Stimulated activated CD4-positive, alpha-beta T cell treated with anti-CD3 and anti-CD28 coated beads, TNF-alpha, amount 100 ng/mL, for 4 hours (primary cell): ENCODE results near the gene IFITM2.
A peak's percentile ranks its signal among the peaks of the same experiment; 100 is the strongest.
"Not testable (repeated sequence)": the region's sequence is repeated elsewhere in the genome, so short reads cannot be mapped to it uniquely, and the experiment has no call there.

ENCODE experiments used
- DNase-seq, 3 experiments: peaks; one replicate each; pipeline ENCODE4 v3.0.0-alpha.2; 2020; ENCODE audit warnings: low read depth in 3 of 3

The IFITM2 gene

DNA sequence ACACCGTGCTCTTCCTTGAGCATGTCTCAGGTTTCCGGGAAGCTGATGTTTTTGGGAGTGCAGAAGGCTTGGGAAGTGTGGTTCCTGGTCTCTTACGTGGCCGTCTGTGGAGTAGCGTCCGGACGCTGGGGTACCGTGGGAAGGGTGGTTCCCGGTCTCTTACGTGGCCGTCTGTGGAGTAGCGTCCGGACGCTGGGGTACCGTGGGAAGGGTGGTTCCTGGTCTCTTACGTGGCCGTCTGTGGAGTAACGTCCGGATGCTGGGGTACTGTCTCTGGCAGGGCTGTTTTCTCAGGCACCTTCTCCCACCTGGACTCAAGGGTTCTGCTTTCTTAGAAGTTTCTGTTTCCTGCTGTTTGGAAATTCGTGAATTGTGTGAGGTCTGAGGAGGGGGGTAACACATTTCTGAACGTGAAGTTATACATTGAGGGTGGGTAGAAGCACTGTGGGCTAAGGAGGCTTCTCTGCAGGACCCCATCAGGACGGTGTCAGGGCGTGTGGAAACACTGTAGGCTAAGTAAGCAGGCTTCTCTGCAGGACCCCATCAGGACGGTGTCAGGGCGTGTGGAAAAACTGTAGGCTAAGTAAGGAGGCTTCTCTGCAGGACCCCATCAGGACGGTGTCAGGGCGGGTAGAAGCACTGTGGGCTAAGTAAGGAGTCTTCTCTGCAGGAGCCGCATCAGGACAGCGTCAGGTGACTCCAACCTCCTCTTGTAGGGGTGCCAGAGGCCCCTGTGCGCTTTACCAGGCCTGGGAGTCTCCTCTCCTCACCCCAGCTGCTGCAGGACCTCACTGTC lies 18.4 kb downstream of the IFITM2 start:
- no peak for DNase-seq

DNA sequence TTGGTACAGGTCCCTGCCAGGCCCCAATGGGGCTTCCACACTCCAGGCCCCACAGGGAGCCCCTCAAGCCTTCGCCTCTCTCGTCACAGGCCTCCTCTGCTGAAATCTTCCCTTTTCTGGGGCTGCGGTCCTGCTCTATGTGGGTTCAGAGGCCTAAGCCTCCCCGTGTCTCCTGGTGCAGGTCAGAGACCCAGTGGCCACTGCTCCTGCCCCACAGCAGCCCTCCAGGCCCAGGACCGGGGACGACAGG lies 18.9 kb downstream of the IFITM2 start:
- DNase-seq = no peak

DNA sequence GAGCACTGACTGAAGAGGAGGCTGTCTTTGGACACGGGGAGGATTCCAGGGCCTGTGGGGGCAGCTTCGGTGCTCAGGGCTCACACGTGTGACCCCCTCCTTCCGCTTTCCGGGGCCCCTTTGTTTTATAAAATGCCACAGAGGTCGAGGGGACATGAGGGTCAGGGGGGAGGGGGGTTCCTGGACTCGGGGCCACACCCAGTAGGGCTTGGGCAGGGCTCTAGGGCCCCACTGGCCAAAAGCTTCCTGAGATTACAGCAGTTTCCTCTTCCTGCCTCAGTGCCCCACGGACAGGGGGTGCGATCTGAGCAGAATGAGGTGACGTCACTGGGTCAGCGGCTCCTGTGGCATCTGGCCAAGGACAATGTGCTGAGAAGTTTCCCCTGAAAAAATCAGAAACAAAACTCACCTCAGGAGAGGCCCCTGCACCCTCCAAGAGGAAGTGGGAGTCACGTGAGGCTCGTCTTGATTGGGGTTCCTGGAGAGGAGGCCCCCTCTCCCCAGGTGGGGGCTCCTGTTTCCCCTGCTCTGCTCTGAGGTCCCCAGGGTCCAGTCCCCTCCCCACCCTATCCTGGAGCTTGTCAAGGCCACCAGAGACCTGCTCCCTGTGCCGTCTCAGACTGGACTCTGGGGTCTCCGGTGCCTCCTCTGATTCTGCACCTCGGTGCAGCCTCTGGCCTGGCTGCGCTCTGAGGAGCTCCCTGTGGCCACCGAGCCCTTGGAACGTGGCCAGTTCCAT lies 19.4 kb downstream of the IFITM2 start:
- peak in 1 of 3 experiments; percentile 33 for DNase-seq

DNA sequence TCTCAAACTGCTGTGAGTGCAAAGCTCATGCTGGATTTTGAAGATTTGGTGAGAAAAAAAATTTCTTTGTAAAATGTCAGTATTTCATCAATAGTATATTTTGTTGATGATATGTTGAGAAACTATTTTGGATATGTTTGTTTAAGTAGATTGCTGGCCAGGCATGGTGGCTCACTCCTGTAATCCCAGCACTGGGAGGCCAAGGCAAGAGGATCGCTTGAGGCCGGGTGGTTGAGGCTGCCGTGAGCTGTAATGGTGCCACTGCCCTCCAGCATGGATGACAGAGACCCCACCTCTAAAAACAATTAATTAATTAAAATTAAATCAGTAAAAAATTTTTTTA lies 19.9 kb downstream of the IFITM2 start:
- DNase-seq = no peak

DNA sequence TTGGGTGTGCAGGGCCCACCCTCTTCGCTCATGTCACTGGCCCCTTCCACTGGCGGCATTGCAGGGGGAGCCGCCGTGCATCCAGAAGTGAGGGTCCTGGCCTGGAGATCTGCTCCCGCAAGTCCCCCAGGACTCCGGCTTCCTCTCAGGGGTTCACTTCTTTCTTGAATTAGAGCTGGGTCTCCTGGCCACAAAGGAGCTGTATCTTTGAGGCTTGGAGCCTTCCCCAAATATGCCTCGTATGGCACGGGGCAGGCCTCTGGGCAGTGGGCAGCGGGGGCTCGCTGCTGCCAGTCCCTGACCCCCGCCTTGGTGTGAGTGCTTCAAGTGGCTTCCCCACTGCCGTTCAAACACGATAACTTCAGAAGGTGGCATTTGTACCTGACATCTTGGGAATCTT lies 20.4 kb downstream of the IFITM2 start:
- no peak for DNase-seq

DNA sequence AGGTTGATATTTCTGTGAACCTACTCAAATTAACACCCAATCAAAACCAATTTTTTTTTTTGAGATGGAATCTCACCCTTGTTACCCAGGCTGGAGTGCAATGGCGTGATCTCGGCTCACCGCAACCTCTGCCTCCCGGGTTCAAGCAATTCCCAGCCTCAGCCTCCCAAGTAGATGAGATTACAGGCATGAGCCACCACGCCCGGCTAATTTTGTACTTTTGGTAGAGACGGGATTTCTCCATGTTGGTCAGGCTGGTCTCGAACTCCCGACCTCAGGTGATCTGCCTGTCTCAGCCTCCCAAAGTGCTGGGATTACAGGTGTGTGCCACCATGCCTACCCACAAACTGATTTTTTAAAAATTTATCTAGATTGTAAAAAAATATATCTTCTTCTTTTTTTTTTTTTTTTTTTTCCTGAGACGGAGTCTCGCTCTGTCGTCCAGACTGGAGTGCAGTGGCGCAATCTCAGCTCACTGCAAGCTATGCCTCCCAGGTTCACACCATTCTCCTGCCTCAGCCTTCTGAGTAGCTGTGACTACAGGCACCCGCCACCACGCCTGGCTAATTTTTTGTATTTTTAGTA lies 21.0 kb downstream of the IFITM2 start:
- not testable (repeated sequence) for DNase-seq

DNA sequence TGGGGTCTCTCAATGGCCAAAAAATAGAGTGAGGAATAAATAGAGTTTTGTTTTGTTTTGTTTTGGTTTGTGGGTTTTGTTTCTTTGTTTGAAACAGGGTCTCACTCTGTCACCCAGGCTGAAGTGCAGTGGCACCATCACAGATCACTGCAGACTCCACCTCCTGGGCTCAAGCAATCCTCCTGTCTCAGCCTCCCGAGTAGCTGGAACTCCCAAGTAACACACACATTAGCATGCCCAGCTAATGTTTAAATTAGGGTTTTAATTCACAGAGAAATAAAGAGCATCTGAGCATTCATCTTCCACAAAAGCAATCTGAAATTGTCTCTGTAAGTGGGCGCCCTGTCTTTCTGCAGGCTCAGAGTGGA lies 22.3 kb downstream of the IFITM2 start:
- DNase-seq = no peak

DNA sequence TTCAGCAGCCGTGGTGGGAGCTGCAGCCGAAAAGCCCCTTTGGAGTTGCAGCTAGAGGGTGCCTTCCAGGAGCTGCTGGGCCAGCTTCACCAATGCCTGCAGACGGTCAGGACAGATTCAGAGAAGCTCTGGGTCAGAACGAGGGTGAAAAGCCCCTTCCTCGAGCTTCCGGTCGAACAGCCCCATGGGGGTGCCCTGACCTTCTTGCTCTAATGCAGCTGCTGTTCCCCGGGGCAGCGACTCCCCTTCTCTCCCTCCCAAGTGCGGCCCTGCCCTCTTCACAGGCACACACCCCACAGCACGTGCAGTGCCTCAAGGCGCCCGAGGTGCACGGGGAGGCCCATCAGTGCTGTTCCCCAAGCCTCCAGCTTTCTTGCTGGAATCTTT lies 22.7 kb downstream of the IFITM2 start:
- DNase-seq = no peak

DNA sequence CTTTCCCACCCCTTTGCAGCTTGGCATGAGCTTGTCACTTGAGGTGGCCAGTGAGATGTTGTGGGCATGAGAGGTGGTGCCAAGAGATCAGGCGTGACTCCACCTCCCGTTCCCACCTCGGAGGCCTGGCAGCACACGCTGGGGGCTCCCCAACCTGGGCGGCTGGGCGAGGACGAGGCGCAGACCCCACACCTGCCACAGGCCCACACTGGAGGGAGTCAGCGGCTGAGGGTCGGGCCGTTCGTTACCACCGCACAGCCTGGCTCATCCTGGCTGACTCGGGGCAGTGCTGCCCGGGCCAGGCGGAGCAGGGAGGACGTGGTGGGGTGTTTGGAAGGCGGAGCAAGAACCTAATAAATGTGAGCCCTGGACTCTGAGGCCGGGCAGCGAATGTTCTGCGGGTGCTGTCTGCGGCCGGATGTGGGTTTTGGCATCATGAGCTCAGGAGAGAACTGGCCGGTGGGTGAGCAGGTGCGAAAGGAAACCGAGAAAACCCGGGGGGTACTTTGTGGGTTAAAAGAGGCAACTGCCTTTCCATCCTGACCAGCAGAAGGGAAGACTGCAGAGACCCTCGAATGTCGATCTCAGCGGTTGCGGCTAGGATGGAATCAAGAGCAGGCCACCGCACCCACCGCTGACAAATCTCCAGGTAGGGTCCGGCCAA lies 23.2 kb downstream of the IFITM2 start:
- DNase-seq = no peak

DNA sequence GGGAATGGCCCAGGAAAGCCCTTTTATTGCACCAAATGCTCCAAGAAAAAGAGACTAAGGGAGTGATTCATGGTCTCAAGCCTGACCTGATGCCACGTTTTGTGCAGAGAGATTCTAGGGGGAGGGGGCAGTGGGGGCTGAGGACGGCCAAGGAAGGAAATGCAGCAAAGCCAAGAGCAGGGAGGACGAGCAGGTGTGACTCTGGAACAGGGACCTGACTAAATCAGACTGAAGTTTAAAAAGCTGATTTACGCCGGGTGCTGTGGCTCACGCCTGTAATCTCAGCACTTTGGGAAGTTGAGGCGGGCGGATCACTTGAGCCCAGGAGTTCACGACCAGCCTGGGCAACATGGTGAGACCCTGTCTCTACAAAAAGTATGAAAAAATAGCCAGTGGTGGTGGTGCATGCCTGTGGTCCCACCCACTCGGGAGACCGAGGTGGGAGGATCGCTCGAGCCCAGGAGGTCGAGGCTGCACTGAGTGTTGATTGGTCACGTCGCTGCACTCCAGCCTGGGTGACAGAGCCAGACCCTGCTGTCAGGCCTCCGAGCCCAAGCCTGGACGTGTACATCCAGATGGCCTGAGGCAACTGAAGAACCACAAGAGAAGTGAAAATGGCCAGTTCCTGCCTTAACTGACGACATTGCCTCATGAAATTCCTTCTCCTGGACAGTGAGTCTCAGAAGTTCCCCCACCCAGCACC lies 23.9 kb downstream of the IFITM2 start:
- DNase-seq = no peak

DNA sequence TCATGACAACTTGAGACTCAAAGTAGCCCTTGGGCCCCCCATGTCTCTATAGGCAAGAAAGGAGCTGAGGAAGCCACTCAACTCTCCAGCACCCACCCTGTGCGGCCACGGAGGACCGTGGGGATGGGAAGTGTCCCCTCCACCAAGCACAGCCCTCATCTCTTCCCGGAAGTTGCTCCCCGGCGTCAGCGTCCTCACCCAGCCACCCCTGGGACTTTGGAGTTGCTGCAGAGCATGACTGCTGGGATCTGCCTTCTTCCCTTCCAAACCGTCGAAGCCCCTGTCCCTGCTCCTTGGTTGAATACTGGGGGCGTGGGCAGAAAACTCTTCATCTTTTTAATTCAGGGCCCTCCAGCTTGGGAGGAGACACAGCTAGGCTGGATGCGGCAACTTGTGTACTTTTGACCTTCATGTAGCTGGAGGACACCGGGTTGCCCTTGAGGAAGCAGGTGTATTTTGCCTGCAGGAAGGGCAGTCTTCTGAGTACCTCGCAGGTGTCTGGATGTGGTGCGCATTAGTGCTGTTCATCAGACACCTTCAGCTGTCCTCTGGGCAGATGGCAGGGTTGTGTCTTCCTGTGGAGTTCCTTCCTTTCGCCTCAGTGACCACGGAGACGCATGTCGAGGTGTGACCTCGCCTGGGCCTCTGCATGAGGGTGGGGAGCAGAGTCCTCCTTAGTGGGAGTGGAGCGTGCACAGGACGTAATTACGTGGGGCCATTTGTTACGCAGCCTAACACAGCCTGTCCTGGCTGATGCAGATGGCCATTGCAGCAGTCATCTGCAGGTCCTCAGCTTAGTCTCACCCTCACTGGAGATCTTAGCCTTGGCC lies 25.2 kb downstream of the IFITM2 start:
- DNase-seq = no peak

DNA sequence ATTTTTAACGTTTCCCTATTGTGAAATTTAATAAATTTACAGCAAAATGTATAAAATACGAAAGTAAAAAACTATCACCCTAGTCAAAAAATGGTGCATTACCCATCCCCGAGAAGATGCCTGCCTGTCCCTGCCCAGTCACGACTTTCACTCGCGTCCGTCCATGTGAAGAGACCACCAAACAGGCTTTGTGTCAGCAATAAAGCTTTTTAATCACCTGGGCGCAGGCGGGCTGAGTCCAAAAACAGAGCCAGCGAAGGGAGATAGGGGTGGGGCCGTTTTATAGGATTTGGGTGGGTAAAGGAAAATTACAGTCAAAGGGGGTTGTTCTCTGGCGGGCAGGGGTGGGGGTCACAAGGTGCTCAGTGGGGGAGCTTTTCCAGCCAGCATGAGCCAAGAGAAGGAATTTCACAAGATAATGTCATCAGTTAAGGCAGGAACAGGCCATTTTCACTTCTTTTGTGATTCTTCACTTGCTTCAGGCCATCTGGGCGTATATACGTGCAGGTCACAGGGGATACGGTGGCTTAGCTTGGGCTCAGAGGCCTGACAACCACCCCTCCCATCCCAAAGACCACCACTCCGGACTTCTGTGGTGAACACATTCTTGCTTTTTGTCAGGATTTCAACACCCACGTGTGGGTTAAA lies 26.1 kb downstream of the IFITM2 start:
- DNase-seq = not testable (repeated sequence)

DNA sequence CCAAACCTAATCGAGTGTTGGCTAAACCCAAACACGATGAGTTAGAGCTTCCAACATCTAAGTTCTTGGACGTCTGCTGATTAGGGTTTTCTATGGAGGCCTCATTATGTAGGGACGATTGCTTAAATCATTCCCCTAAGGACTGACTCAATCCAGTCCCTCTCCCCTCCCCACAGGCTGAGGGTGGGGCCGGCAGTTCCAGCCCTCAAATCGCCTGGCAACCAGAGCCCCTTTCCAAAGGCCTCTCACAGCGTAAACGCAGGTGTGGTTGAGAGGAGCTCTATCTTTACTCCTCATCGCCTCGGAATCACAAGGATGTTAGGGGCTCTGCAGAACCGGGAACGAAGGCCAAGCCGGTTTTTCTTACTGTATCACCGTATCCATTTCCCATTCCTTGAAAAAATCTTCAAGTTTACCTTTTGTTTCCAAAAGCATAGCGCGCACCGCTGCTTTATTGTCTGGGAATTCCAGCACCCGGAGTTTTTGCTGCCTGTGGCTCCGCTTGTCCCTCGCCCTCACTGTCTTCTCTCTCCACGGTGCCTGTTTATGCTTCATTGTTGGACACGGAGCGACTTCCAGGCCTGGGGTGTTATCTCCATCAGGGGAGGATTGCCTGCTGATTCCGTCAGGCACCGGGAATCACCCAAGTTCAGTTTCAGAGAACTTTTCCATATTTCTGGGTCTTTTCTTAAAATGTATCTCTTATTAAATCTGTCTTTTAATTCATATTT lies 26.8 kb downstream of the IFITM2 start:
- DNase-seq = no peak

DNA sequence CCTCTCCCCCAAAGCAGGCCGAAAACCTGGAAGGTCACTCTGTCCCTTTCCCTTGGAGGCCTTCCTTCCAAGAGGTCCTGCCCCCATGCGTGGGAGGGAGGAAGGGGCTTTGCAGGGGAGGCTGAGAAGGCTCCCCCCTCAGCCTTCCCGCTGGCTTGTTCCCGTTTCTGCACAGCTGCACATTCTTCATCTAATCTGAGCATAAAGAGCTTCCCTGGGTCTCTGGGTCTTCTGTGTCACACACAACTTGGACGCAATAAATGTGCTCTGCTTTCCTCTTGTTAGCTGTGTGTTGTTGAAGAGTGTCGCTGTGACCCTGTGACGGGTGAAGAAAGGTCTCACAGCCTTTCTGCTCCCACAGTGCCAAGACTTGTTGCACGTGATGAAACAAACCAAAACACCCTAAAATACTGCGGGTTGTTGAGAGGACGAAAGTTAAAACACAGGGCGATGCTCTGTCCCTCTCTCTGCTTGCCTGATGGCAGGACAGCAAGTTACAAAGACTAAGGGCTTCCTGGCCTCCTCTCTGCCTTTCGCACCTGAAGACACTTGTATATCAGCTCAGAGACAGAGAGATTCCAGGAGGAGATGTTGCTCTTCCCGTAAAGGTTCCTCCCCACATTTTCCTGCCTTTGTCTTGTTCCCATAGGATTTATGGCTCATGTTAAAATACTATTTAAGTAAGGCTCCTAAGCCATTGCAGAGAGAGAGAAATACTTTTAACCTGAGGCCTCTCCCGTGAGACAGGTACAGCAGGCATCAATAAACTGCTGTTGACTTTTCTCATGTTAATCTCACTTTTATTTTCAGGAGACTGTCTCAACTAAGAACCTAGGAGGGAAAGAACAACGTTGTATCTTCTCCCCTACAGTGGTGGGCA lies 28.4 kb downstream of the IFITM2 start:
- DNase-seq = no peak

DNA sequence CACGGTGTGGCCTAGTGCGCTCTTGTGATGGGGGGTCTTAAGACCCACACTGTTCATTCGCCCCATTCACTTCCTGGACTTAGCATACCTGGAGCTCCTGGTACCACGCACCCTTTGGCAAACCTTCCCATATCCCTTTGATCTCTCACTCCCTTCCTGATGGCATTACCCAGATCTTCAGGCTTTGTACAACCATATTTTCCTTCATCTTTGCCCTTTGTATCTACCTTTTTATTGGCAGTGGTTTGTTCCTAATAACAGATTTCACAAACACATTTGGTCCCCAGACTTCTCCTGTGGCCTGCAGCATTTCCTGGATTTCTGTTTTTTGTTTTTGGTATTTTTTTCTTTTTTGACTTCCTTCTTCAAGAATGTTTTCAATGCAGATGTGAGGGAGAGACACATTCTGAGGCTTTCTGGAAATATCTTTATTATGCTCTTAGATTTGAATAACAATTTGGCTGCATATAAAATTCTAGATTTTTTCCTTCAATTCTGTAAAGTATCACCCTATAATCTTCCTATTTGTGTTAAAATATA lies 29.1 kb downstream of the IFITM2 start:
- DNase-seq = no peak

DNA sequence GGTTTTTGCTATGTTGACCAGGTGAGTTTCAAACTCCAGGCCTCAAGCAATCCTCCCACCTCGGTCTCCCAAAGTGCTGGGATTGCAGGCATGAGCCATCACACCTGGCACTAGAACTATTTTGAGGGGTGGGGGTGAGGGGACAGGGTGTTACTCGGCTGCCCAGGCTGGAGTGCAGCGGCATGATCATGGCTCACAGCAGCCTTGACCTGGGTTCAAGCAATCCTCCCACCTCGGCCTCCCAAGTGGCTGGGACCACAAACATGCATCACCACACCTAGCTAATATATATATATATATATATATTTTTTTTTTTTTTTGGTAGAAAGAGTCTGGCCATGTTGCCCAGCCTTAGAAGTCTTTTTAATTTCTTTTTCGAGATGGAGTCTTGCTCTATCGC lies 30.1 kb downstream of the IFITM2 start:
- DNase-seq = no peak

DNA sequence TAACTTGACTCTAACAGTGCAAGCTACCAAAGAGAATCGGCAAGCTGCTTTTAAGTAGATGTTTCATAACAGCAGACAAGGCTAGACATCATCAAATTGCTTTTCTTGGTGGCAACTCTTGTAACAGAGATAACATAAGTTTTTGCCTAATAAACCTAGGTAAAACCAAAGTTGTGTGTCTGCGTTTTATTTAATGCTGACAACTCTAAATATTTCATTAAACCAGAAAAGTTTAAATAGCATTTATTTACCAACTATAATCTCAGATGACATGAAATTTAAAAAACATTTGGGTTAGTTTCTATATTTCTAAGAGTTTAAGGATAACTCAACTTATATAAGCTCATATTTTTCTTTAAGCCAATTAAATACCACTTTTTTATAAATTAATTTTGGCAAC lies 32.3 kb downstream of the IFITM2 start:
- DNase-seq = no peak

DNA sequence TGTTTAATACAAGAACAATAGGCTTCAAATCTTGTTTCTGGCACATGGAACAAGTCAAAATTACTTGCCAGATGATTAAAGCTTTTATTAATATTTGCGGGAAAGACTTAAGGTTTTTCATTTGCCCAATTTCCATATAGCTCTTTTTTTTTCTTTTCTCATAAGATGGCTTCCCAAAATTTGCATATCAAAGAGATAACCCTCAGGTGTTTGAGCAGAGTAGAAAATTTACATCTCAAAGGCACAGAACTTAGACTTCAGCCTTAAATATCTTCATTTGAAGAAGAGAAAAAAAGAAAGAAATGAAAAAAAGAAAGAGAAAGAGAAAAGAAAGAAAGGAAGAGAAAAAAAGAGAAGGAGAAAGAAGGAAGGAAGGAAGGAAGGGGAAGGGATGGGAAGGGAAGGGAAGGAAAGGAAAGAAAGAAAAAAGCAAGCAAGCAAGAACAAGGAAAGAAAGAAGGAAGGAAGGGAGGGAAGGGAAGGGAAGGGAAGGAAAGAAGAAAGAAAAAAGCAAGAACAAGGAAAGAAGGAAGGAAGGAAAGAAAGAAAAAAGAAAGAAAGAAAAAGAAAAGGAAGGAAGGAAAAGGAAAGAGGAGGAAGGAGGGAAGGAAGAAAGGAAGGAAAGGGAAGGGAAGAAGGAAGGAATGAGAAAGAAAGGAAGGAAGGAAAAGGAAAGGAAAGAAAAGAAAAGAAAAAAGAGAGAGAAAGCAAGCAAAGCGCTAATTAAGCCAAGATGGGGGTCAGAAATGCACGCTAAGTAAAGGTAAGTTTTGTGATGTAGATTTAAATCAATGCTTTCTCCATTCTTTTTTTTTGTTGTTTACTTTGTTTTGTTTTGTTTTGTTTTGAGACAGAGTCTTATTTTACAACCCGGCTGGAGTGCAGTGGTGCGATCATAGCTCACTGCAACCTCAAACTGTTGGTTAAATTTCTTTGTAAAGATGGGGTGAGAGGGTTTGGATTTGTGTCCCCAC lies 33.2 kb downstream of the IFITM2 start:
- no peak for DNase-seq
